Ishikawa (cell line): ENCODE data around the gene ATF6.

Source experiments
- CEBPB ChIP-seq: IDR thresholded peaks from 2 replicates; pipeline ENCODE4 v1.6.1; 2012
- FOXM1 ChIP-seq: IDR thresholded peaks from 2 replicates; pipeline ENCODE4 v1.6.1; 2012; ENCODE audit warnings: low read depth, borderline replicate concordance
- MAX ChIP-seq: IDR thresholded peaks from 2 replicates; pipeline ENCODE4 v1.6.1; 2012
- NFIC ChIP-seq: IDR thresholded peaks from 2 replicates; pipeline ENCODE4 v1.6.1; 2012
- RAD21 ChIP-seq: IDR thresholded peaks from 2 replicates; pipeline ENCODE4 v1.6.1; 2012; ENCODE audit warnings: low read depth
- REST ChIP-seq: IDR thresholded peaks from 2 replicates; pipeline ENCODE4 v1.6.1; 2012; ENCODE audit warnings: low read depth, mild to moderate bottlenecking
- TAF1 ChIP-seq: IDR thresholded peaks from 2 replicates; pipeline ENCODE4 v1.6.1; 2012; ENCODE audit warnings: low read depth, mild to moderate bottlenecking
- USF1 ChIP-seq: IDR thresholded peaks from 2 replicates; pipeline ENCODE4 v1.6.1; 2012
- YY1 ChIP-seq: IDR thresholded peaks from 2 replicates; pipeline ENCODE4 v1.6.1; 2012; ENCODE audit warnings: low read depth

DNA sequence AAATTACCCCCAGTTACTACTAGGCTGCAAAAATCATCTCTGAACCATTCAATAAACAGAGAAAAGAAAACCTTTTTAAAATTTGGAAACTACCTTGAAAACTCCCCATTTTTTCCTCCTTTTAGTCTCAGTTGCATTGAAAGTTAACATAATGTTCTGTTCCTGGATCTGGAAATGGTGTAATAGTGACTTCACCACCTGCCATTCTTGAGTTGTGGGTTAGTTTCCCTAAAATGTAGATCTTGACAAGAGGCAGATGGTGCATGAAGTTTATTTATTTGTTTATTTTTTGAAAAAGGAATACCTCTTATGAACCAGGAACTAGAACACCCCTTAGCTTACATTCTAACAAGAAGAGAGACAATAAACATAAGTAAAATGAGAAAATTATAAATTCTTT lies 72.8 kb downstream of the ATF6 start:
- TF ChIP-seq NFIC = no peak
- TF ChIP-seq REST = no peak
- no peak for TF ChIP-seq USF1
- TF ChIP-seq YY1 = no peak
- TF ChIP-seq RAD21 = no peak
- TF ChIP-seq TAF1 = no peak
- no peak for TF ChIP-seq CEBPB
- TF ChIP-seq FOXM1 = no peak
- no peak for TF ChIP-seq MAX
